GM21367 (cell line): ENCODE data around the gene COLGALT1.

Experiments used
- ATAC-seq: cut with Tn5 transposase; IDR thresholded peaks from one replicate; pipeline ENCODE4 v1.9.1; 2021; ENCODE audit not compliant: unreplicated experiment

Gene COLGALT1

GRCh38 chr19:17618281-17618903, 62.9 kb downstream of the COLGALT1 start:
- no peak for ATAC-seq

- no peak for ATAC-seq
Observed at GRCh38 chr19:17618936-17619335, 63.5 kb downstream of the COLGALT1 start.

GRCh38 chr19:17620696-17621095, 65.2 kb downstream of the COLGALT1 start:
- ATAC-seq, result no peak

GRCh38 chr19:17623224-17623935, 67.9 kb downstream of the COLGALT1 start:
- ATAC-seq, result no peak

- no peak for ATAC-seq
Observed at GRCh38 chr19:17624314-17624991, 69.0 kb downstream of the COLGALT1 start.

- ATAC-seq, result no peak
Observed at GRCh38 chr19:17625043-17625442, 69.6 kb downstream of the COLGALT1 start.

GRCh38 chr19:17625980-17626379, 70.5 kb downstream of the COLGALT1 start:
- no peak for ATAC-seq

GRCh38 chr19:17626456-17627015, 71.1 kb downstream of the COLGALT1 start:
- no peak for ATAC-seq

GRCh38 chr19:17627161-17627560, 71.7 kb downstream of the COLGALT1 start:
- no peak for ATAC-seq

GRCh38 chr19:17627921-17628320, 72.5 kb downstream of the COLGALT1 start:
- no peak for ATAC-seq

- no peak for ATAC-seq
Observed at GRCh38 chr19:17629760-17630159, 74.3 kb downstream of the COLGALT1 start.

GRCh38 chr19:17632577-17632976, 77.1 kb downstream of the COLGALT1 start:
- no peak for ATAC-seq
